Esophagus squamous epithelium (tissue), 4 donors: ENCODE data around the gene ABCB1.

ENCODE experiments used
- CTCF ChIP-seq, 6 experiments: fragments of 450-650 bp in 4 of 6; fragments of 200-600 bp in 2 of 6; sonication (generic) in 2 of 6; IDR thresholded peaks; one replicate each; pipeline ENCODE4 v1.5.1; 2016 to 2019; ENCODE audit warnings: antibody characterized with exemption in 6 of 6, mild to moderate bottlenecking in 4 of 6, moderate library complexity in 4 of 6
- POLR2A ChIP-seq, 4 donors: fragments of 450-650 bp; IDR thresholded peaks; one replicate each; pipeline ENCODE4 v1.6.1; 2017; ENCODE audit warnings: antibody characterized with exemption in 4 of 4, mild to moderate bottlenecking in 4 of 4, moderate library complexity in 3 of 4

DNA sequence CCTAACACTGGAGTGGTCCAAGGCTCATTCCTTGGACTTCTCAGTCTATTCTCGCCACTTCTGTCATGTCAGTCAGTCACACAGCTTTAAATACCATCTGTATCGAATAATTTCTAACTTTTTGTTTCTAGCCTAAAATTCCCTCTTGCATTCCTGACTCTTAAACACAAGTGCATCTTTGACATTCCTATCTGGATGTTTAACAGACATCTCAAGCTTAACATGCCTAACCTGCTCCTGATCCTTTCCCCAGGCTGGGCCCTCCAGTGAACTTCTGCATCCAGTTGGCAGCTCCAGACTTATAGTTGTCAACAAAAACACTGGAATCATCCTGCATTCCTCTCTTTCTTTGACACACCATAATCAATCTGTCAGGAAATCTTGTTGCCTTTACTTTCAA lies 120.7 kb downstream of the ABCB1 start:
- no peak for TF ChIP-seq POLR2A (IDR thresholded peaks at IDR 0.05)
- TF ChIP-seq CTCF (IDR thresholded peaks at IDR 0.05), result no peak
